Urothelium cell line (cell line): ENCODE data around the gene CACNB2.

Source experiments
- DNase-seq: peaks from one replicate; pipeline ENCODE4 v3.0.0; 2011; ENCODE audit warnings: low spot score, mixed read lengths
- FAIRE-seq: peaks from 2 replicates; lab custom pipeline; 2011; peaks lifted over from hg19 to GRCh38; lab: Jason Lieb, UNC

The CACNB2 gene

DNA sequence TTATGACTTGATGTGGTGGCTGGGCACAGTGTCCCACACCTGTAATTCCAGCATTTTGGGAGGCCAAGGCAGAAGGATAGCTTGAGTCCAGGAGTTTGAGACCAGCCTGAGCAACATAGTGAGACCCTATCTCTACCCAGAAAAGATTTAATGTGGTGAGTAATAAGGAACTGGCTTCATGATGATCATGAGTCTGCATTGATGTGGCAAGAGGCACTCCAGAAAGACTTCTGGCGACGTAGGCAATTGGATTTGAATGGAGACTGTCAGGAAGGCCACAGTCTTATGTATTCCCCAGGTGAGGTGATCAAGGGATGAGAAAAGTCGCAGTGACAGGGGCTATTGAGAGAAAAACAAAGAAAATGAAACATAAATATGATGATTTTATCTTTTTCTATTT, 138.0 kb downstream of the CACNB2 start:
- no peak for FAIRE-seq
- DNase-seq: no peak

DNA sequence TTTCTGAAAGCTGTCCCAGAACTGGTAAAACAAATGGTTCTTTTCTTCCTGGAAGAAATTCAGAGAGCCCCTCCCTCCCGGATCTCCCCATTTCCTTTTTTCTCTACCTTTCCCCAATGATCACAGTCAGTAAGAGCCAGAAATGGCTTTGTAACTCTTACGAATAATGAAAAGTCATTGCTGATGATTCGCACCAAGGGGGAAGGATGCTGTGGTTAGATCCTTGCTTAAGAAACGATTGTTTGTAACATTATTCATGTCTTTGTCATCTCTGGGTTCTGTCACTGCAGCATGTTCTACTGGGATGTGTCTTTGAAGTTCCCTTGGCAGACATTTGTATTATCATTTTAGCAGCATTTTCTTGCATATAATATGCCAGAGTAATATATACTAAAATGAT, 138.9 kb downstream of the CACNB2 start:
- FAIRE-seq (no peak), DNase-seq (peak; percentile 14)

DNA sequence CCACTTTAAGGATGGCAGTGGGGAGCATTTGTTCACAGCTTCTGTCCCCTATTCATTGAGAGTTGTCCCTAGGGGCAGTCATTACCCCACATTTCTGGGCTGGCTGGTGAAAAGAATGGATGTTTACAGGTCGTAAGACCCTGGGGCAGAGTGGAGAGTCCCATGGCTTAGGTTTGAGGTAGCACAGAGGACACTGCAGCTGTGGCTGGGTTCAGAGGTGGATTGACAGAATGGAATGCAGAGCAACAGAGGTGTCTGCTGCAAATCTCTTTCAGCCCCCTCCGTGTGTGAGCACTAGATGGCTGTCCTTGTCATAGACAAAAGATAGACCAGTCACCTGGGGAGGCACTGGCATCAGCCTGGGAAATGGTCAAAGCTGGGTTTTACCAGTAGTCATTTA, 141.9 kb downstream of the CACNB2 start:
- DNase-seq (no peak), FAIRE-seq (no peak)

DNA sequence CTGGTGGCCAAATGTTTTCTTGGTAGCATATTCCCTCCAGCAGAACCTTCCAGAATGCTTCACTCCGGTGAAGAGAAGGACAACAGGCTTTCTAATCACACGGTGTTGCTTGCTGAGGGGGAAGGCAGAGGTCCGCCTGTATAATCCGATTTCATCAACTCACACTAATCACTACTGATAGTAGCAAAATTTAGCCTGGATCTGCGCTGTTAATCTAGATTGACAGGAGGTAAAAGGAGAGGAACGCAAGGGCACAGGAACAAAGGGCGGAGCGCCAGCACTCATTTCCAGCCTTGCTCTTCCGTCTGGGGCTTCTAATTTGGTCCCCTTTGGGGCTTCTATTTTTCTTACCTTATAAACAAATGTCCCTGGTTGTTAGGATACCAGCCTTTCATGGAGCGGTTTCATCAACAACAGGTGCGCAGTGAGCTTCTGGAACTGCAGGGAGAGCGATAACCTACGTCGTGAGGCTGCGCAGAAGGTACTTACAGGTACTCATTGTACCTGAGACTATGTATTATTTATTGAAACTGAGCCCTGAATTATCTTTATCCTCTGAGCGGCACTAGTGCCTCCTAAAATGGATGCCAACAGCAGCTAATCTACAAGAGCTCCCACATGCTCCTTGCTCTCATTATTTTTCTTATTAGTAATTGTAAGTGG, 150.6 kb downstream of the CACNB2 start:
- no peak for FAIRE-seq
- DNase-seq: no peak

DNA sequence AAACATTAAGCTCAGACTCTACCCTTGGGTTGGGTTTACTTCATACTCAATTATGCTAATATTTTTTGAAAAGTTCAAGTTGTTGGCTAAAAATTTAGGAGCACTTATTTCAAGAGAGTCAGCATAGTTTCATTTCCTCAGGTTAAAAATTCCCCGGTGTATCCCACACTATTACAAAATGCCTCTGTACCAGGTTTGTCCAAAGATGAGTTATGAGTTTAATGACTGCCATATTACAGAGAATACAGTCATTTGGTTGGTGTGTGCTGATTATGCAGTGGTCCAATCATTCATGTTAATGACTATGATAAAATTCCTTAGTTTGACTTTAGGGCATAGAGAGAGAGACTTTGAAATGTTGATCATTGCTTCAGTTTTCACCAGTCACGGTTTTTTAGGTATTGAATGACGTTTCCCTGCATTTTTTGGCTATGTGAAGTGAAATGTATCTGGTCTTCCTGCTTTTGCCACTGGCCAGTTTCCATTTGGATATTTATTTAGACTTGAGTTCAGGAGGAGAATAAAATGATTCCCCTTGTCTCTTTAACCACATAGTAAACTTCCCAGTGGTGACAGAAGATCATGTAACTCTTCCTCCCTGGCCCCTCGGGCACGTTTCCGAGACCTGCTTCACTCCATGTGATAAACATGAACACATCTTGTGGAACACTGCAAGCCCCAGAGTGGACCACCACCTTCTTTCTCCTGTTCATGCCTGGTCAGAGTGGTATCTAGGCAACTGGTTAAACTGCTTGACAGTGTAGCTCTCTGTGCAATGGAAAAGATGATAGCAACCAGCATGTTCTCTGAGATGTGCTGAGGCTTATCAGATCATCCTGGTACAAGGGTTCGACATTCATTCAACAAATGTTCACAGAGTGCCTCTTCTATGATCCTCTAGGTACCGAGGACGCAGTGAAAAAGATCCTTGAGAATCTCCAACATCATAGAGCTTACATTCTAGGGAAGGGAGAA, 153.6 kb downstream of the CACNB2 start:
- no peak for FAIRE-seq

DNA sequence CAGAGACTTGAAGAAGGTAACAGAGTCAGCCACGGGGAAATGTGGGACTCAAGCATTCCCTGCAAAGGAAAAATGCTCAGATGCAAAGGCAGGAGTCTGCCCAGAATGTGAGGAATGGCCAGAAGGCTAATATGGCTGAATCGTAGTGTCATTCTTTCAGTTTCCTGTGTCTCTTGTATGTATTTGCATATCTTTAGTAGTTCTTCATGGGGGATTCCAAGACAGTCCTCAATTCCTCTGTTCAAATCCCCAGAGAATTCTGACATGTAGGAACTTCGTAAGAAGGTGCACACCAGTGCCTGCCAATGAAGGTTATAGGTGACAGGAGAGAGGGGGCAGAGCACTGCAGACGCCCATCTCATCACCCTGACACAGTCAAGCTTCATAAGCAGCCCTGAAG, 154.4 kb downstream of the CACNB2 start:
- DNase-seq (no peak), FAIRE-seq (no peak)

More for the DNA sequence above, 153.6 kb downstream of the CACNB2 start:
- DNase-seq: no peak

DNA sequence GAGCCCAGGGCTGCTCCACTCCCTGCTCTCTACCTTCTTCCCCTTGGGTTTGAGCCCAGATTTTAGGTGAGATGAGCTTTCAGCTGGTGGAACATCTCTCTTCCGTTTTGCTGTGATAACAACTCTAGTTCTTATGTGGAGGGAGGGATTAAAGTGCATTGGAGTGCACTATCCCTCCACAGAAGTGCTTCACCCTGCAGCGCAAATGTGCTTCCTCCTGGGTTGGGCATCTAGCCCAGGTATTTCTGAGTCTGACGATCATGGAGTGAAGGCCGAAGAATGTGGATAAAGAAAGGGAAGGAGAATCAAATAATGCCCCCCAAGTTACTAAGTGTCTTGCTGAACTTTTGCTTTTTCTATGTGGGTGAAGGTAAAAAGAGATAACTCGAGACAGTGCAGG, 157.4 kb downstream of the CACNB2 start:
- FAIRE-seq: no peak
- DNase-seq: no peak

DNA sequence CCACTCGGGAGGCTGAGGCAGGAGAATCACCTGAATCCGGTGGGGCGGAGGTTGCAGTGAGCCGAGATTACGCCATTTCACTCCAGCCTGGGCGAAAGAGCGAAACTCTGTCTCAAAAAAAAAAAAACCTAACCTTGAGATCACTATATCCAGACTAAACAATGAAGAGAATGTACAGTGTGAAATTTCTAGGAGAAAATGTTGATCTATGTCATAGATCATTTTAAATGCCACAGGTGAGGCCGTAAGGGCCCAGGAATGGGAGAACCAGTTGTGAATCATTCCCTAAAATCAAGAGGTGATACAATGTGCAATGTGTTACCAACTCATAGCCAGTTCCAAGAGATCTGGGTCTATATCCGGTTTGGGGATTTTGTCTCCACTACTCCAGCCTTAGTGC, 158.0 kb downstream of the CACNB2 start:
- FAIRE-seq (no peak), DNase-seq (no peak)

DNA sequence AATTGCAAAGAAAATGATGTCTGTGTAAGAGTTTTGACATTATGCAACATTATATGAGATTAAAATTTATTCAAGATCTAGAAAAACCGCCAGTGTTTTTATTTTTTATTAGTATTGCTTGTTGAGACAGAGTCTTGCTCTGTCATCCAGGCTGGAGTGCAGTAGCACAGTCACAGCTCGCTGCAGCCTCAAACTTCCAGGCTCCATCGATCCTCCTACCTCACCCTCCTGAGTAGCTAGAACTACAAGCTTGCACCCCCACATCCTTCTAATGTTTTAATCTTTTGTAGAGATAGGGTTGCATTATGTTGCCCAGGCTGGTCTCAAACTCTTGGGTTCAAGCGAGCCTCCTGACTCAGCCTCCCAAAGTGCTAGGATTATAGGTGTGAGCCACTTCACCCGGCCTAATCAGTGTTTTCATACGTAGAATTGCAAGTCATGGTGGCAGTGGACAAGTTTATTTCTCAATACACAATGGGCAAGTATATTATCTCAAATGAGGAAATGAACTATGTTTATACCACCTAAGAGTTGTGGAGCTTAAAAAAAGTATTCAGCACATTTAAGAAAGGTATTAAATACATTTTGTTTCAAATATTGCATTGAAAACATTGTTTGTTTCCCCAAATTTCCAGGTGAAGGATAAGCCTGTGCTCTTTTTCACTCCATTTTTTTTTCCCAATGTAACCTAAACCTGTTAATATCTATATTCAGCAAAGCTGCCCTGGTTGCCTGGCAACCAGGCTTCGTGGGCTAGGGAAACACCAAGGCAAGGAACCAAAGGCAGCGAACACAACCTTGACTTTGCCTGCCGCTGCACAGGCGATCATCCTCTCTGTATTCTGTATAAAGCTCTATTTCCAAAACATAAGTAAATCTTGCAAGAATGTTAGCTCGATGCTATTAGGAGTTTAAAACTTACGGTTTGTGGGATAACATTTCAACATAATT, 163.9 kb downstream of the CACNB2 start:
- DNase-seq (no peak), FAIRE-seq (no peak)

DNA sequence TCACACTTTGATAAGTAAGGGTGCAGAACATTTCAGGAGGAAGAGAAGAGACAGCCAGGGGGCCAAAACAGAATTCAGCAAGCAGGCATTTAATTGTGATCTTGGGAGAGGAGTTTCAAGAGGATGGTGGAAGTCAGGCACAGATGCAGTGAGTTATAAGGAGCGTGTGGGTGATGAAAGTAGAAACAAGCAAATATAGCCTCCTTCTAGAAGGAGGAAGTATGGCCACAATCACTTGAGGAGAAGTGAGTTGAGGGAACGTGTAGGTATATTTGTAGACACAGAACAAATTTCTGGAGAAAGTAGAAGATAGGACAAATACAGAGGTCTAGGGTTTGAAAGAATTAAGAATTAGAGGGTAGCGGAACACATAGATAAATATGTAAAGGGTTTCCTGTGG, 165.8 kb downstream of the CACNB2 start:
- FAIRE-seq (no peak), DNase-seq (no peak)

DNA sequence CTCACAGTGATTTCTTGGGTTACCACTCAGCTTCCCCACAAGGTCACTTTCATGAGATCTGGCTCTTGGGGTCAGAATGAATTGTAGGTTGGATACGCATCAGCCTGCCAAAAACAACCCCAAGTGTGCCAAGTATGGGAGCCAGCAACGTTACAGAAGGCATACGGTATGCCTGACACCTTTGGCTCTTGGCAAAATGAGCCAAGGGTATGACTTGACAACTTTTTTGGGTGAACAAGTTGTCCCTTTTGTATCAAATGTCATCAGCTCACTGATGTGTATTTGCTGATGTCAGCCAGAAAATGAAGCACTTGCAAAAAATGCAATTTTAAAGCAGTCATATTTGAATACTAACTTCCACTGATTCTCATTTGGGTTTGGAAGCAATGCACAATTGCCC, 168.4 kb downstream of the CACNB2 start:
- no peak for FAIRE-seq
- DNase-seq: no peak

DNA sequence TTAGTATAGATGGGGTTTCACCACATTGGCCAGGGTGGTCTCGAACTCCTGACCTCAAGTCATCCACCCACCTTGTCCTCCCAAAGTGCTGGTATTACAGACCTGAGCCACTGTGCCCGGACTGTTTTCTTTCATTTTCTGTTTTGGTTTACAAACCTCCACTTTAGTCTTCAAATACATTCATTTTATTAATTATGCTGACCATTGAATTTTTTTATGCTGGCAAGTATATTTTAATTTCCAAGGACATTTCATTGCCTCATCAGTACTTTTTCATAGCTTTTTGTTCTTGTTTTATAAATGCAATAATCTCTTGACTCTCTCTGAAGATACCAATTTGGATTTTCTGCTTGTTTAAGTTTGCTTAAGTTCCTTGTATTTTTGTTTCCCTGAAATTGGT, 170.5 kb downstream of the CACNB2 start:
- DNase-seq (no peak), FAIRE-seq (no peak)

DNA sequence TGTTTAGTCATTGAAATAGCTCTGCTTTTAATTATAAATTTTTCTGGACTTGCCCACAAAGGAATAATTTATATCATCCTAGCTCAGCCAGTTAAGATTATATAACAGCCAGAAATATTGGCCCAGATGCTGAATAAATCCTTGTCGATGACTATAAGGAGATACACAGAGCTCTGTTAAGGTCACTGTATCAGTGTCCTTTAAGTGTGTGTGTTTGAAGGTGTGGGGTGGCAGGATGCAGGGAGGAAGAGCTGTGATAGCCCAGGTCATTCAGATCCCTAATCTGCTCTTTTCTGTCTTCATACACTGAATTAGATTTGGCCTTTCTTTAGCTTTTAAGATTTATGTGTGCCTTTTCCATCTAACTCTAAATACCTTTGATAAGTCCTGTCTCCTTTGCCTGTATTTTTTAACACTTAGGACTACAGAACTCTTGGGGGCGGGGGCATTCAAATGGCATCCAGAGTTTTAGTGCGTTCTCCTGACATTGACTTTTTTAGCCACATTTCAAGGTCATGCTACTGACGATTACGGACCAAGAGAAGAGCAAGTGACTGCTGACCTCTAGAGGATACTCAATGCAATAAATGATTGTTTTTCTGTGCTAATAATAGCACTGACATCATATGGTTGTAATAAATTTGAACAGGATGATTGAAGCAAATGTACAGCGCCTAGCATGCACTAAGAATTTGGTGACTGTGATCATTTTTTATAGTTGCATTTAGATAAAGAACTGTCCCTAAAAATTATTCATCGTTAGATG, 172.3 kb downstream of the CACNB2 start:
- DNase-seq: peak; percentile 66

DNA sequence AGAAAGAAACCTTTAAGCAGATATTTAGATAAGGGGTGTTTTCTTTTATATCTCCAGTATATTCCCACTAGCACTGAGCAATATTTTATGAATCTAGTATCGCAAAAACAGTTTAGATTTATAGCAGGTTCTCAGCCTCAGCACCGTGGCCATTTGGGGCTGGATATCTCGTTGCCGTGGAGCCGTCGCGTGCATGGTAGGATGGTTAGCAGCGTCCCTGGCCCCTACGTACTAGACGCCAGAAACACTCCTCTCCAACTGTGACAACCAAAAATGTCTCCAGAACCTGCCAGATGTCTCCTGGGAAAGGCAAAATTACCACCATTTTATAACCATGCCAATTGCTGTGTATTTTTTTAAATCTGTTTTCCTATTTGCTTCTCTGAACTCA, 172.9 kb downstream of the CACNB2 start:
- FAIRE-seq: no peak
- DNase-seq: no peak

More for the DNA sequence above, 172.3 kb downstream of the CACNB2 start:
- FAIRE-seq: no peak

DNA sequence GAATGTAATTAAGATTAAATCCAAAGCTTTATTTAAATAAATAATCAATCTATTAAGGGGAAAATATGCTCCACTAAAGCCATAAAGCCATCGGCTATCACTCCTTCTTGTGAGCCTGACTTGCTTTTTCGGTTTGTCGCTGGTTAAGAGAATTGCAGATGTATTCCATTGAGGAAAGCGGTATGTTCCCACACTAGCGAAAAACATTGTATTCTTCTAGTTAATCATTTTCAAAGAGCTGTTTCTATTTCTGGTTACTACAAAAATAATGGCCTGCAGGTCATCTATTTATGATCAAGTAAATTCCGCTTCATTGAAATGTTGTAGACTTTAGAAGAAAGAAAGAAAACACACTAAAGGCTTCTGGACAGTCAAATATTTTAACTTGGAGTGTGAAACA, 173.4 kb downstream of the CACNB2 start:
- no peak for FAIRE-seq
- DNase-seq: no peak

DNA sequence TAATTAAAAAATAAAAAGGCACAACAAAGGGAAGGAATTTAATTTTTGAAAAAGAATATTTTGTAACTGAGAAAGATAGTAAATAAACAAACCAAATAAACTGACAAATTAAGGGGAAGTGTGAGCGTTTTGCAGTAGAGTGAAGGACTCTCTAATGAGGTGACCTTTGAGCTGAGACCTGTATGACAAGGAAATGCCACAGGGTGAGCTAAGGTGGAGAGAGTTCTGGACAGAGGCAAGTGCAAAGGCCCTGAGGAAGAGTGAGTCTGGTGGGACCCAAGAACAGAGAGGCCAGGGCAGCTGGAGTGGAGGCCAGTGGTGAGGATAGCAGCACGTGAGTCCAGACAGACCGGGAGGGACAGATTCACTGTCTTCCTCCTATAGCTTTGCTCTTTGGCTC, 179.4 kb downstream of the CACNB2 start:
- no peak for DNase-seq
- no peak for FAIRE-seq

DNA sequence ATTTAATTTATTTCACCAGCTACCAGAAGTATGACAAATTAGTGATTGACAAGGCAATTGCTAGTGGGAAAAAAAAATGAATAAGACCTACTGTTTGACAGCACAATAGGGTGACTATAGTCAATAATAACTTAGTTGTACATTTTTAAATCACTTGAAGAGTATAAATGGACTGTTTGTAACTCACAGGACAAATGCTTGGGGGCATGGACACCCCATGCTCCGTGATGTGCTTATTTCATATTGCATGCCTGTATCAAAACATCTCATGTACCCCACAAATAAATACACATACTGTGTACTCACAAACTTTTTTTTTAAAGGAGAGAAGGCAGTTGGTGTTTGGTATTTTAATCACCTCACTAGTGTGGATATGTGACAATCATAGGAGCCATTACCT, 181.1 kb downstream of the CACNB2 start:
- DNase-seq (no peak), FAIRE-seq (no peak)

DNA sequence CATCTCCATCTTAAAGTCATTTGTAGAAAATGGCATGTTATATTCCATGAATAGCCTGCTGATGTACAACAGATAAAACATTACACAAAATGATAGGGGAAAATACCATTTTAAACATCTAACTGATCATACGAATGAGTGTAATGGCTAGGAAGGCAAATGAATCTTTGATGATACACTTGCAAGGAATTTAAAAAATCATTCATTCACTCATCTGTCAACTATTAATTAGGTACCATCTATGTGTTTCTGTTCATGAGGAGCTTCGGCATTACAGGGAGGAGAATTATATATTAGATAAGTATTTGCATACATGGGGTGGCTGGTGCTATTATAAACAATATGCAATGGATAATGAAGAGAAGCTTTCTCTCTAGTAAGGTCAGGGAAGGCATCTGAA, 183.7 kb downstream of the CACNB2 start:
- no peak for DNase-seq
- no peak for FAIRE-seq

DNA sequence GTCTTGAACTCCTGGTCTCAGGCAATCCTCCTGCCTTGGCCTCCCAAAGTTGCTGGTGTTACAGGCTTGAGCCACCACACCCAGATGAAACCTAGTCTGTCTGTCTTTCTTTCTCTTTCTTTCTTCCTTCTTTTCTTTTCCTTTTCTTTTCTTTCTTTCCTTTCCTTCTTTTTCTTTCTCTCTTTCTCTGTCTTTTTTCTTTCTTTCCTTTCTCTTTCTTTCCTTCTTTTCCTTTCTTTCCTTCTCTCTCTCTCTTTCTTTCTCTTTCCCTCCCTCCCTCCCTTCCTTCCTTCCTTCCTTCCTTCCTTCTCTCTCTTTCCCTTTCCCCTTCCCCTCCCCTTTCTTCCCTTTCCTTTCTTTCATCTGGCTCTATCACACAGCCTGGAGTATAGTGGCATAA, 185.2 kb downstream of the CACNB2 start:
- DNase-seq (no peak), FAIRE-seq (no peak)

DNA sequence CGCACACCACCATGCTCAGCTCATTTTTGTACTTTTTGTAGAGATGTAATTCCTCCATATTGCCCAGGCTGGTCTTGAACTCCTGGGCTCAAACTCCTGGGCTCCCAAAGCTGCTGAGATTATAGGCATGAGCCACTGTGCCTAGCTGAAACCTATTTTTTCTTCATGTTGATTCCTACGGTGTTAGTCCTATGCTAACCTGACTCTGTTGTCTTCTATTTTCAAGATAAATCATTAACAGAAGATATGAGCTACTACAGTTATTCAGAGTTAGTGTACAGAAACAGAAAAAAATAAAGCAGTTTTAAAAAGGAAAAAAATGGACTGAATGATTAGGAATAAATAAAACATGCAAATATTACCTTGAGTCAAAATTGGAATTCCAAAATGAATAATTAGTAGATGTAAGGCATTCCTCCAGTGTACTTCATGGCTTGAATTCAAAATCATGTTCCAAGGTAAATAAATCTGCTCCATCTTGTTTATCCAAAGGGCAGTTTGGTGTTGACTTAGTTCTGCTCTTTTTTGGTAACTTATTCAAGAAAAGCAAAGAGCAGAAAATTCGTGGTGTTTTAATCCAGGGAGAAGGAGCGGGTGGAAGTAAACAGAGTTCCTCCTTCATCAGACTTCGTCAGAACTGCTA, 185.8 kb downstream of the CACNB2 start:
- no peak for FAIRE-seq

More for the DNA sequence above, 185.8 kb downstream of the CACNB2 start:
- DNase-seq: no peak
